Upper lobe of left lung (tissue), 4 donors: ENCODE measurements around the gene SNRNP48.

Source experiments
- CTCF ChIP-seq, 6 experiments: fragments of 450-650 bp in 4 of 6; fragments of 200-600 bp in 2 of 6; sonication (generic) in 2 of 6; IDR thresholded peaks; one replicate each; pipeline ENCODE4 v1.5.1; 2016 to 2019; ENCODE audit warnings: antibody characterized with exemption in 6 of 6
- POLR2A ChIP-seq, 4 donors: fragments of 450-650 bp; IDR thresholded peaks; one replicate each; pipeline ENCODE4 v1.5.1; 2016 to 2017; ENCODE audit warnings: antibody characterized with exemption in 4 of 4, mild to moderate bottlenecking in 2 of 4
- POLR2AphosphoS5 ChIP-seq, 2 donors: sonication (generic); formaldehyde crosslinking; IDR thresholded peaks; one replicate each; pipeline ENCODE4 v1.5.1; 2017; ENCODE audit warnings: antibody characterized with exemption in 2 of 2

GRCh38 chr6:7541175-7542064, 48.6 kb upstream of the SNRNP48 start, which contains the start of gene DSP:
- TF ChIP-seq CTCF (IDR thresholded peaks at IDR 0.05) (no peak), POLR2A (IDR thresholded peaks at IDR 0.05) (peak in 3 of 4 donors; percentile 47 to 55 (median 55)), POLR2AphosphoS5 (IDR thresholded peaks at IDR 0.05) (peak in 1 of 2 donors; percentile 64)
